Measurements from ENCODE around the gene FBXO47.
A peak's percentile ranks its signal among the peaks of the same experiment; 100 is the strongest.

FBXO47 gene

GRCh38 chr17:38967290-38967738 lies at the start of gene FBXO47:
FBXO47 (minus strand) TSS chr17:38967403; CDS start chr17:38963025, 4,378 bp downstream.
- DNase-seq (ENCODE audit: low read depth in 2 of 2): peak; percentile 57 to 73

DNA sequence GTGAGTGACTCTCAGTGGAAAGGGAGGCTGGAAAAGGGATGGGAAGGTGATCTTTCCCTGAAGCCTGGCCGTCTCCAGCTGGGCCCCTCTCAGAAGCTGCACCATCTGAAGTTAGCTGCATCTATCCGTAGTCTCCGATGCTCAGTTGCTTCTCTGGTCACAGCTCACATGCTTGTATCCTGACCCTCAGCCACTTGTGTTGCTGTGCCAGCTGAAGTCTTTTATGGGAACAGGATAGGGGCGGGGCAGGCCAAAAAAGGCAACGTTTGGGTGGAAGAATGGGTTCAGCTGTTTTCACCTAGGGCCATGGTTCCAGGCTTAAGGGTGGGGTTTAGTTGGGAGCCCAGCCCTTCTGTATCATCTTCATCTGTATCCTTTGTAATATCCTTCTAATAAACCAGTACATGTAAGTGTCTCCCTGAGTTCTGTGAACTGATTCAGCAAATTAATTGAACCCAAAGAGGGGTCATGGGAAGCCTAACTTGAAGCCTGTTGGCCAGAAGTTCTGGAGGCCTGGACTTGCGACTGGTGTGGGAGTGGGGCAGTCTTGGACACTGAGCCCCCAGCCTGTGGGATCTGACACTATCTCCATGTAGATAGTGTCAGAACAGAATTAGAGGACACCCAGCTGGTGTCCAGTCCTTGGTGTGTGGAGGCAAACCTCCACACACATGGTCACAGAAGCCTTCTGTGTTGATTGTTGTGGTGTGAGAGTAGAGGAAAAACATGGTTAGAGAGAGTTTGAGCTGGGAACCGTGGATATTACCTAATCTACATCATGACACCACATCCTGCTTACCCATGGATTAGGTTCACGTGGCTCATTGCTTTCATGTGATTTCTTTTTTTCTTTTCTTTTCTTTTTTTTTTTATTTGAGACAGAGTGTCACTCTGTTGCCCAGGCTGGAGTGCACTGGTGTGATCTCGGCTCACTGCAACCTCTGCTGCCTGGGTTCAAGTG lies 49.3 kb upstream of the FBXO47 start:
- no peak for DNase-seq (ENCODE audit: low read depth in 2 of 2)

DNA sequence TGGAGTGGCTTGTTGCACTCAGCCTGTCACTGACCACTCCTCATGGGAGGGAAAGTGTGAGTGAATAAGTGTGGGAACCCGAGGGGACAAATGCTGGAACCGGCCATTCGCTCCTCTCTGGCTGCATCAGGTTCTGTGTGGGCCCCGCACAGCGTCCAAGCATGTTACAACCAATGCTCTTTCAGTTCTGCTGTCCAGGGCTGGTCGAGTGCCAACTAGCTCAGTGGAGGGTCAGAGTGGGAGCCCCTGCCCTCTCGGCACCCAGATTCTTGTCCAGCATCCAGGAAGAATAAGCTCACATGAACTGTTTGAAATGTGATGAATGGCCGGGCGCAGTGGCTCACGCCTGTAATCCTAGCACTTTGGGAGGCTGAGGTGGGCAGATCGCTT lies 48.3 kb upstream of the FBXO47 start:
- no peak for DNase-seq (ENCODE audit: low read depth in 2 of 2)

- DNase-seq (ENCODE audit: low read depth in 2 of 2): no peak
These were observed 47.8 kb upstream of the FBXO47 start for GRCh38 chr17:39014795-39015545.

GRCh38 chr17:39014044-39014794 lies 47.0 kb upstream of the FBXO47 start:
- DNase-seq (ENCODE audit: low read depth in 2 of 2): no peak

DNA sequence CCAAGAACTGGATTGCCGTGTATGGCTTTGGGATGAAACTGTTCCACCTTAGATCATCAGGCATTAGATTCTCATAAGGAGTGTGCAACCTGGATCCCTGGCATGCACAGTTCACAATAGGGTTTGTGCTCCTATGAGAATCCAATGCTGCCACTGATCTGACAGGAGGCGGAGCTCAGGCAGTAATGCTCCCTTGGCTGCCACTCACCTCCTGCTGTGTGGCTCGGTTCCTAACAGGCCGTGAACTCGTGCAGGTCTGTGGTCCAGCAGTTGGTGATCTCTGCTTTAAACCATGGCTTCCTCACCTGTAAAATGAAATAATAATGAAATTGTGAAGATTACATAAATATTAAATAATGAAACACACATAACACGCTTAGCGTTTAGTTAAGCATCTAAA lies 45.5 kb upstream of the FBXO47 start:
- no peak for DNase-seq (ENCODE audit: low read depth in 2 of 2)

- no peak for DNase-seq (ENCODE audit: low read depth in 2 of 2)
These were observed 44.8 kb upstream of the FBXO47 start for GRCh38 chr17:39011907-39012468.

GRCh38 chr17:39009581-39010001 lies 42.4 kb upstream of the FBXO47 start:
- no peak for DNase-seq (ENCODE audit: low read depth in 2 of 2)

- no peak for DNase-seq (ENCODE audit: low read depth in 2 of 2)
These were observed 41.4 kb upstream of the FBXO47 start for GRCh38 chr17:39008633-39009032.

DNA sequence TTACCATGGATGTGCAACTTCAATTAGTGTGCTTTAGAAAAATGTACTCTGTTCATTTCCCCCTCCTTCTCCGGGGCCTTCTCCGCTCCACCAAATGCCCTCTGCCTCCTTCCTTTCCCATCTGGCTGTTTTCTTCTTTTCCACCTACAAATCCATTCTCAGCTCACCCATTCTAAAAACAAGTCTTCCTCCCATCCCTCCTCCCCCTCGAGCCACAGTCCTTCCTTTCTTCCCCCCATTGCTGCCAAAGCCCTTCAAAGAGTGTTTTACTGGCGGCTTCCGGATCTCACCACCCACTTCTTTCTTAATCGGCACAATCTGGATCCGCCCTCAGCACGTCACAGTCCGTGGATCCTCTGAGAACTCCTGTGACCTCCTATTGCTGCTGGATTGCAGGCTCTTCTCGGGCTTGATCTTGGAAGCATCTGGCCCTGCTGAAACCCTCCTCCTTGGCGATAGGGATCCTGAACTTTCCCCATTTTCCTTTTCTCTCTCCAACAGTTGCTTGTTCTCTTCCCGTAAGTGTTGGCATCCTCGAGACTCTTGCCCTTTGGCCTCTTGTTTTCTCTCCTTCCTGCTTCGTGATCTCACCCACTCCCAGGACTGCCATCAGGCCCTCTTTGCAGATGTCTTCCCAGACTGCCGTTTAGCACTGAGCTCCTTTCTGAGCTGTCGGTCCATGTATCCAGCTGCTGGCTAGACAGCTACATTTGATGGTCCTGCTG lies 36.0 kb upstream of the FBXO47 start:
- DNase-seq (ENCODE audit: low read depth in 2 of 2): peak in 1 of 2 donors; percentile 9

- DNase-seq (ENCODE audit: low read depth in 2 of 2): no peak
These were observed 34.8 kb upstream of the FBXO47 start for GRCh38 chr17:39001703-39002637.

GRCh38 chr17:39000021-39000601 lies 32.9 kb upstream of the FBXO47 start:
- no peak for DNase-seq (ENCODE audit: low read depth in 2 of 2)

GRCh38 chr17:38996660-38997337 lies 29.6 kb upstream of the FBXO47 start:
- no peak for DNase-seq (ENCODE audit: low read depth in 2 of 2)

DNA sequence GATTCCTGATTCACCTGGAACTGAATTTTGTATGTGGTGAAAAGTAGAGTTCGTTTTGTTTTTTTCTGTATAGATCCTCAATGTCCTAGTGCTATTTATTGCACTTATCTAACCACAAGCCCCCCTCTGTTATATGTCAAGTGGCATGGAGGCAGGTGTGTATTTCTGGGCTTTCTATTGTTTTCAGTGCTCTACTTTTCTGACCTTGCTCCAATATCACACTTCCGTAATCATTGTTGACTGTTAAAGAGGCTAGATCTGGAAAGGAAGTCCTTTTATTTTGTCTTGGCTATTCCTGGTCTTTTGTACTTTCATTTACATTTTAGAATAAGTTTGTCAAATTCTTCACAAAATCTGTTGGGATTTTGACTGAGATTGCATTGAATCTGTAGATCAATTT lies 26.8 kb upstream of the FBXO47 start:
- DNase-seq (ENCODE audit: low read depth in 2 of 2): no peak

DNA sequence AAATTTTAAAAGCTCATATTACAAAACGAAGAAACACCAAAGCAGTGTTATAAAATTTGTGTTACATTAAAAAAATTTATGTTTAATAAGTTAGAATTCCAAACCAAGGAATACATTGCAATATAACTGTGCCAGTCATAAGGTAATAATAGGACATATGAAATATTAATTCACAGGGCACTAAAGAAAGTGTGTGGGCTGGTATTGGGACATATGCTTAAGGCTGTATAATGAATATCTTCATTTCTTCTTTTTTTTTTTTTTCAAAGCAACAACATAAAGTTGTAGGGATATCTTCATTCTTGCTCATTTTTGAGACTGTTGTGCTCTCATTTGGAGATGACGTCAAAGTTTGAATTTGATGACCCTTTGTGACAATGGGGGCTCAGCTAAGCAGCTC lies 17.5 kb upstream of the FBXO47 start:
- DNase-seq (ENCODE audit: low read depth in 2 of 2): no peak

GRCh38 chr17:38982858-38983746 lies 15.9 kb upstream of the FBXO47 start:
- DNase-seq (ENCODE audit: low read depth in 2 of 2): no peak

DNA sequence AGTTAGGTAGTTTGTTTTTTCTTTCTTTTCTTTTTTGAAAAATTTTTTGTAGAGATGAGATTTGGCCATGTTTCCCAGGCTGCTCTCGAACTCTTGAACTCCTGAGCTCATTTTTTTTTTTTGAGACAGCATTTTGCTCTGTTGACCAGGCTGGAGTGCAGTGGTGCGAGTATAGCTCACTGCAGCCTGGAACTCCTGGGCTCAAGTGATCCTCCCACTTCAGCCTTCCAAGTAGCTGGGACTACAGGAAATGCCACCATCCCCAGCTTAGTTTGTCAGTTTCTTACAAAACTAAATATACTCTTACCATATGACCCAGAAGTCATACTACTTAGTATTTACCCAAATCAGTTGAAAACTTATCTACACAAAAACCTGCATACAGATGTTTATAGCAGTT lies 14.4 kb upstream of the FBXO47 start:
- DNase-seq (ENCODE audit: low read depth in 2 of 2): no peak

Data from stimulated activated CD8-positive, alpha-beta memory T cell treated with anti-CD3 and anti-CD28 coated beads, Interleukin-2, amount 100 ng/mL, for 1 hour (primary cell).